H9 (cell line): Measurements from ENCODE around the gene GRM3. TPM values are rescaled to one million over a fixed set of nuclear protein-coding genes. Genes with fewer than 3 reads are reported as not detected.

Experiments
- DNase-seq: peaks from one replicate; pipeline ENCODE4 v3.0.0-alpha.2; 2017
- H2AFZ ChIP-seq: one replicate; pipeline ENCODE4 v1.6.1; 2013; ENCODE audit warnings: mild to moderate bottlenecking, low read length, control low read depth, moderate library complexity
- H2AK5ac ChIP-seq: 2 replicates; pipeline ENCODE4 v1.6.1; 2013; ENCODE audit warnings: low read length, control low read depth, mixed read lengths; ENCODE audit not compliant: insufficient read length
- H2BK120ac ChIP-seq: one replicate; pipeline ENCODE4 v1.6.1; 2013; ENCODE audit warnings: low read depth, mild to moderate bottlenecking, low read length, control low read depth, inconsistent platforms; ENCODE audit not compliant: poor library complexity, severe bottlenecking
- H2BK12ac ChIP-seq: 2 replicates; pipeline ENCODE4 v1.6.1; 2013; ENCODE audit warnings: low read length, control low read depth, mixed read lengths, low read depth; ENCODE audit not compliant: insufficient read length
- H2BK15ac ChIP-seq: 2 replicates; pipeline ENCODE4 v1.6.1; 2013; ENCODE audit warnings: low read depth, low read length, control low read depth
- H2BK20ac ChIP-seq: one replicate; pipeline ENCODE4 v1.6.1; 2013; ENCODE audit warnings: low read depth, mild to moderate bottlenecking, low read length, control low read depth, inconsistent platforms; ENCODE audit not compliant: poor library complexity, severe bottlenecking
- H2BK5ac ChIP-seq: 2 replicates; pipeline ENCODE4 v1.6.1; 2013; ENCODE audit warnings: low read length, control low read depth, mixed read lengths; ENCODE audit not compliant: insufficient read length
- H3K14ac ChIP-seq: 2 replicates; pipeline ENCODE4 v1.6.1; 2013; ENCODE audit warnings: low read length, control low read depth; ENCODE audit not compliant: insufficient read depth
- H3K18ac ChIP-seq: 2 replicates; pipeline ENCODE4 v1.6.1; 2013; ENCODE audit warnings: low read depth, mild to moderate bottlenecking, mixed read lengths, low read length, control low read depth; ENCODE audit not compliant: insufficient read length
- H3K23ac ChIP-seq: 2 replicates; pipeline ENCODE4 v1.6.1; 2013; ENCODE audit warnings: low read length, control low read depth, mixed read lengths, low read depth; ENCODE audit not compliant: insufficient read length
- H3K23me2 ChIP-seq: 2 replicates; pipeline ENCODE4 v1.6.1; 2013; ENCODE audit warnings: low read depth, mild to moderate bottlenecking, mixed read lengths, low read length, control low read depth; ENCODE audit not compliant: insufficient read length, poor library complexity, severe bottlenecking
- H3K27ac ChIP-seq: 2 replicates; pipeline ENCODE4 v1.5.1; 2013; ENCODE audit warnings: low read length, control low read depth, mixed read lengths, low read depth; ENCODE audit not compliant: insufficient read length
- H3K27me3 ChIP-seq: 2 replicates; pipeline ENCODE4 v1.6.1; 2013; ENCODE audit warnings: low read length, control low read depth, inconsistent platforms; ENCODE audit not compliant: insufficient read depth
- H3K4ac ChIP-seq: 2 replicates; pipeline ENCODE4 v1.6.1; 2013; ENCODE audit warnings: low read depth, mild to moderate bottlenecking, control low read depth, inconsistent platforms, low read length, moderate library complexity
- H3K4me1 ChIP-seq: 2 replicates; pipeline ENCODE4 v1.6.1; 2013; ENCODE audit warnings: low read length, control low read depth, inconsistent platforms; ENCODE audit not compliant: insufficient read depth
- H3K4me2 ChIP-seq: 2 replicates; pipeline ENCODE4 v1.6.1; 2013; ENCODE audit warnings: low read length, control low read depth, mixed read lengths; ENCODE audit not compliant: insufficient read length, insufficient read depth
- H3K56ac ChIP-seq: 2 replicates; pipeline ENCODE4 v1.6.1; 2013; ENCODE audit warnings: low read depth, mild to moderate bottlenecking, mixed read lengths, low read length, control low read depth; ENCODE audit not compliant: insufficient read length
- H3K79me1 ChIP-seq: 2 replicates; pipeline ENCODE4 v1.6.1; 2013; ENCODE audit warnings: low read depth, mild to moderate bottlenecking, moderate library complexity, low read length, control low read depth, inconsistent platforms; ENCODE audit not compliant: insufficient read depth, poor library complexity, severe bottlenecking
- H3K79me2 ChIP-seq: 2 replicates; pipeline ENCODE4 v1.6.1; 2013; ENCODE audit warnings: low read length, control low read depth, inconsistent platforms; ENCODE audit not compliant: insufficient read depth
- H3K9ac ChIP-seq: 2 replicates; pipeline ENCODE4 v1.6.1; 2013; ENCODE audit warnings: low read length, control low read depth, mixed read lengths; ENCODE audit not compliant: insufficient read length; ENCODE audit errors: extremely low read depth
- H3K9me3 ChIP-seq: one replicate; pipeline ENCODE4 v1.6.1; 2013; ENCODE audit warnings: low read depth, low read length, inconsistent platforms; ENCODE audit not compliant: control insufficient read depth
- H3T11ph ChIP-seq: one replicate; pipeline ENCODE4 v1.6.1; 2013; ENCODE audit warnings: mild to moderate bottlenecking, low read length, control low read depth, inconsistent platforms
- H4K20me1 ChIP-seq: one replicate; pipeline ENCODE4 v1.6.1; 2013; ENCODE audit not compliant: control insufficient read depth, insufficient read length, insufficient read depth
- H4K5ac ChIP-seq: 2 replicates; pipeline ENCODE4 v1.6.1; 2013; ENCODE audit warnings: low read depth, mild to moderate bottlenecking, mixed read lengths, low read length, control low read depth; ENCODE audit not compliant: insufficient read length
- H4K8ac ChIP-seq: replicated peaks from 2 replicates; pipeline ENCODE4 v1.6.1; 2013; ENCODE audit warnings: low read length, control low read depth, mixed read lengths, low read depth; ENCODE audit not compliant: insufficient read length
- H4K91ac ChIP-seq: 2 replicates; pipeline ENCODE4 v1.6.1; 2013; ENCODE audit warnings: low read depth, mild to moderate bottlenecking, moderate library complexity, mixed read lengths, low read length, control low read depth; ENCODE audit not compliant: insufficient read length
- H3K27ac Mint-ChIP-seq, 3 experiments: 2 replicates in 2 of 3; 3 replicates in 1 of 3; pipeline ENCODE4 v1.8.0; 2020 to 2021; ENCODE audit warnings: mixed read lengths in 3 of 3, mild to moderate bottlenecking in 1 of 3, moderate library complexity in 1 of 3
- H3K27me3 Mint-ChIP-seq: 2 replicates; pipeline ENCODE4 v1.8.0; 2021; ENCODE audit warnings: low read depth, mild to moderate bottlenecking, moderate library complexity, mixed read lengths
- H3K36me3 Mint-ChIP-seq, 3 experiments: 2 replicates in 2 of 3; 3 replicates in 1 of 3; pipeline ENCODE4 v1.8.0; 2020 to 2021; ENCODE audit warnings: low read depth in 3 of 3, mixed read lengths in 3 of 3; ENCODE audit not compliant: insufficient read depth in 1 of 3
- H3K4me1 Mint-ChIP-seq, 2 experiments: 2 replicates each; pipeline ENCODE4 v1.8.0; 2020; ENCODE audit warnings: mixed read lengths in 2 of 2
- H3K4me3 Mint-ChIP-seq, 2 experiments: 2 replicates in 1 of 2; 3 replicates in 1 of 2; pipeline ENCODE4 v1.8.0; 2020 to 2021; ENCODE audit warnings: mild to moderate bottlenecking in 2 of 2, mixed read lengths in 2 of 2, moderate library complexity in 1 of 2
- H3K9me3 Mint-ChIP-seq, 2 experiments: 2 replicates in 1 of 2; 3 replicates in 1 of 2; pipeline ENCODE4 v1.8.0; 2020; ENCODE audit warnings: mild to moderate bottlenecking in 2 of 2, mixed read lengths in 2 of 2, moderate library complexity in 1 of 2
- WGBS: extraction: QIAGEN DNeasy Blood & Tissue Kit; methylation state at CpG from one replicate; pipeline ENCODE4 v1.1.7; 2013; ENCODE audit warnings: missing lambda C conversion rate, low lambda C conversion rate, mixed read lengths; ENCODE audit not compliant: insufficient read length; ENCODE audit errors: extremely low coverage; 5-methylcytosine and 5-hydroxymethylcytosine counted together
- total RNA-seq: library from RNA; stranded (reverse); gene quantifications from 2 replicates; pipeline ENCODE4 v1.2.1, GENCODE V29; 2021
- TF ChIP-seq, protein P1 (sequence below): fragments of 200-600 bp; sonication (generic); conservative IDR thresholded peaks from 3 replicates; pipeline ENCODE4 v1.8.0; 2021; ENCODE audit warnings: antibody characterized with exemption, mild to moderate bottlenecking

Gene GRM3
- total RNA-seq, 1 experiment from 2014 or later = 0.15 TPM

DNA sequence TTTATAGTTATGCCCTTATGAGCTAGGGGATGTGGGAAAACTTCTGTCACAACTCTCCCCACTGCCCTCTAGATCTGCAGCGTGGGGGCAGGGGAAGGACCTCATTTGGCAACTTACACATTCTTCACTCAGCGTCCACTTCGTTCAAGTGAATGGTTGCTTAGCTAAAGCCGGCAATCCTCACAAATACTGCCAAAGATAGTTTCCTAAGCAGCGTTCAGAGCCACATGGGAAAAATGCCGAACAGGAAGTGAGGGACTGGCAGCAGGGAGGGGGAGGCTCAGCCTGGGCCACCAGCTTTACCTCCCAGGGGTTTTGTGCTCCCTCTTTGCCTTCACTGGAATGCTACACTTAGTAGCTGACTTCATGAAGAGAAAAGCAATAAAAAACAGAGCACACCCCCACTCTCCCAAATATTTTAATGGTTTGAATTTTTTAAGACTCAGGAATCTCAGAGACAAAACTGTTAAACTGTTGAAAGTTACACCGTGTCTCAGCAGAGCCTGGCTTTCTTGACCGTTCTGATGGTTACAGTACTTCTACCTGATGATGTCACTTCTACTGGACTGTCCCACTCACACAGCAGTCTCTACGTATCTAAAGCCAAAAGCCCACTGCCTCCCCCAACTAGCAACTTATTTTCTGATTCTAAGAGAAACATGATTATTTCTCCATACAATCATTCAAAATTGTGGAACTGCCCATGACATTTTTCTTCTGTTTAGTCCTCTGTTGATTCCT lies 10.4 kb downstream of the GRM3 start:
- Mint-ChIP-seq H3K27ac (peak overlapping the region in 1 of 3 experiments; percentile 69; a peak in 2 of 7 replicates), H3K36me3 (peaks cover 0 to 4% (median 0%) of the 10 kb centered on the region in 3 experiments; a peak in 1 of 7 replicates), H3K9me3 (no peaks in the 10 kb centered on the region), H3K27me3 (no peaks in the 10 kb centered on the region), H3K4me3 (no peak overlapping the region), H3K4me1 (peaks cover 19 to 36% of the 10 kb centered on the region in 2 experiments)
- H3T11ph ChIP-seq = no peak overlapping the region
- DNase-seq = peak; percentile 32
- no peak overlapping the region for H3K14ac ChIP-seq
- no CpG with 5 or more reads among the region's 9 CpGs for WGBS
- H3K9ac ChIP-seq = no peak overlapping the region
- H3K4me1 ChIP-seq = no peaks in the 10 kb centered on the region; the same call in 1 of the 2 replicates
- H3K18ac ChIP-seq = no peak overlapping the region
- no peak overlapping the region for H3K4me2 ChIP-seq
- no peaks in the 10 kb centered on the region for H3K79me2 ChIP-seq
- no peak overlapping the region for H4K91ac ChIP-seq
- H3K56ac ChIP-seq = no peak overlapping the region
- no peak overlapping the region for H3K27ac ChIP-seq
- H4K5ac ChIP-seq = peak overlapping the region; percentile 75
- H3K4ac ChIP-seq = no peak overlapping the region
- H2AFZ ChIP-seq = peak overlapping the region; percentile 73
- no peak overlapping the region for H2BK12ac ChIP-seq
- TF ChIP-seq, protein P1, sequence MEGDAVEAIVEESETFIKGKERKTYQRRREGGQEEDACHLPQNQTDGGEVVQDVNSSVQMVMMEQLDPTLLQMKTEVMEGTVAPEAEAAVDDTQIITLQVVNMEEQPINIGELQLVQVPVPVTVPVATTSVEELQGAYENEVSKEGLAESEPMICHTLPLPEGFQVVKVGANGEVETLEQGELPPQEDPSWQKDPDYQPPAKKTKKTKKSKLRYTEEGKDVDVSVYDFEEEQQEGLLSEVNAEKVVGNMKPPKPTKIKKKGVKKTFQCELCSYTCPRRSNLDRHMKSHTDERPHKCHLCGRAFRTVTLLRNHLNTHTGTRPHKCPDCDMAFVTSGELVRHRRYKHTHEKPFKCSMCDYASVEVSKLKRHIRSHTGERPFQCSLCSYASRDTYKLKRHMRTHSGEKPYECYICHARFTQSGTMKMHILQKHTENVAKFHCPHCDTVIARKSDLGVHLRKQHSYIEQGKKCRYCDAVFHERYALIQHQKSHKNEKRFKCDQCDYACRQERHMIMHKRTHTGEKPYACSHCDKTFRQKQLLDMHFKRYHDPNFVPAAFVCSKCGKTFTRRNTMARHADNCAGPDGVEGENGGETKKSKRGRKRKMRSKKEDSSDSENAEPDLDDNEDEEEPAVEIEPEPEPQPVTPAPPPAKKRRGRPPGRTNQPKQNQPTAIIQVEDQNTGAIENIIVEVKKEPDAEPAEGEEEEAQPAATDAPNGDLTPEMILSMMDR = no peak
- no peaks in the 10 kb centered on the region for H3K23me2 ChIP-seq
- no peaks in the 10 kb centered on the region for H3K27me3 ChIP-seq
- no peaks in the 10 kb centered on the region for H4K20me1 ChIP-seq
- no peak overlapping the region for H3K23ac ChIP-seq
- no peak overlapping the region for H2BK15ac ChIP-seq
- no peak overlapping the region for H2AK5ac ChIP-seq
- H2BK5ac ChIP-seq = no peak overlapping the region
- no peak overlapping the region for H2BK120ac ChIP-seq
- H3K9me3 ChIP-seq = no peaks in the 10 kb centered on the region
- no peaks in the 10 kb centered on the region for H3K79me1 ChIP-seq
- no peak overlapping the region for H2BK20ac ChIP-seq
- no peak overlapping the region for H4K8ac ChIP-seq
